Stimulated activated CD8-positive, alpha-beta memory T cell treated with anti-CD3 and anti-CD28 coated beads, Interleukin-7, amount 100 ng/mL, for 4 hours (primary cell): ENCODE results near the gene NIPAL4.

Experiments used
- DNase-seq, 2 donors: peaks; one replicate each; pipeline ENCODE4 v3.0.0-alpha.2; 2020; ENCODE audit warnings: low read depth in 2 of 2

Gene NIPAL4

DNA sequence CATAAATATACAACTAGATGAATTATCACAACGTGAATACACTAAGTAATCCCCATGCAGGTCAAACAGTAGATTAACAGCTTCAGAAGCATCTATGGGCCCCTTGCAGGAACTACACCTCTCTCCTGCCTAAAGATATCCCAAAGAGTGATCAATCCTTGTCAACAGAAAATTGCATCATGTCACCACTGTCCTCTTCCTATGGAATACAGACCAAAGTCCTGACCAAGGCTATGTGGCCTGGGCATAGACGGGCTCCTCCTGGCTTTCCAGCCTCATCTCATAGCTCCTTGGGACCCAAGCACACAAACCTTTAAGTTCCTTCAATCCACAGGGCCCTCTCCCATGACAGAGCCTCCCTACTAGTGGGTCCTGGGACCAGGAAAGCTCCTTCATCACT is 25.3 kb downstream of the NIPAL4 start:
- DNase-seq: no peak

DNA sequence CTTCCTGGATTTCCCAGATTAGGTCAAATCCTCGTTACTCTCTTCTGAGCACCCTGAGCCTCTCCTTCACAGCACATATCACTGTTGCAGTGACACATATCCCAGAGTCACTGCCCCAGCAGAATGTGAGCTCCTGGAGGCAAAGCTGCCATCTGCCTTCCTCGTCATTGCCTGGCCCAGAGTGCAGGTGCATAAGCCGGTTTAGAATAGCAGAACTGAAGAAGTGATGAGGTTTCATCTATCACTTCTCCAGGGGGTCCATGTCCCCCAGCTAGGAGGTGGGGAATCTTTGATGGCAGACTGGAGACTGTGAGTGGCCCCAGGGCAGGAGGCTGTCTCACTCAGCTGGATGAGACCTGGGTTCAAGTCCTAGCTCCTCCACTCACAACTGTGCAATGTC is 25.8 kb downstream of the NIPAL4 start:
- no peak for DNase-seq

DNA sequence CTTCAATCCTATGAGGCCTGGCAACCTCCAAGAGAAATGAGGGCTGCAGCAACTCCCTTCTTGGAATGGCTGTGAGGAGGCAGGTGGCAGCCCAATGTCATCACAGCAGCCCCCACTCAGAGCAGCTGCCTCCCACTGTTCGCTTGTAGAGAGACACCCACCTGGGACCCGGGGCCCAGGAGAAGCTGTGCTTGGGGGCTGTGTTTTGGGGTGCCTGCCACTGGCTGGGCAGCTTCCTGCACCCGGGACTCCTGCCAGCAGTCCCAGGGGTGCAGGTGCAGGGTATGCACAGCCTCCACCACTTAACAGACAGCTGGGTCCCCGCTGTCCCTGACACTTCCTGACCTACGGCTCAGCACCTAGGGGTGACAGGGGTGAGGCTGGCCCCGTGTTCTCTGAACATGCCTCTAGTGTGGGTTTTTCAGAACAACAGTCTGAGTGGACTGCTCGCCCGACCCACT is 26.2 kb downstream of the NIPAL4 start:
- DNase-seq: no peak

DNA sequence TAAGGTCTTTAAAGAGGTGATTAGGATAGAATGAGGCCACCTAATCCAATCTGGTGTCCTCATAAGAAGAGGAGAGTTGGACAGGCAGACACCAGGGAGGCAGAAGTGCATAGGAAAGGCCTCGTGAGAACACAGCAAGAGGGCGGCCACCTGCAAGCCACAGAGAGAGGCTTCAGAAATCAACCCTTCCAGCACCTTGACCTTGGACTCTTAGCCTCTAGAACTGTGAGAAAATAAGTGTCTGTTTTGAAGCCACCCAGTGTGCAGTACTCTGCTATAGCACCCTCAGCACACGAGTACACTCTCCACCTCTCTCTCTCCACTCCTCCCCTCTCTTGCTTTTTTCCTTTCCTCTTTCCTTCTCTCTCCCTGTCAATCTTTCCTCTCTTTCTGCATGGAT is 26.8 kb downstream of the NIPAL4 start:
- no peak for DNase-seq

DNA sequence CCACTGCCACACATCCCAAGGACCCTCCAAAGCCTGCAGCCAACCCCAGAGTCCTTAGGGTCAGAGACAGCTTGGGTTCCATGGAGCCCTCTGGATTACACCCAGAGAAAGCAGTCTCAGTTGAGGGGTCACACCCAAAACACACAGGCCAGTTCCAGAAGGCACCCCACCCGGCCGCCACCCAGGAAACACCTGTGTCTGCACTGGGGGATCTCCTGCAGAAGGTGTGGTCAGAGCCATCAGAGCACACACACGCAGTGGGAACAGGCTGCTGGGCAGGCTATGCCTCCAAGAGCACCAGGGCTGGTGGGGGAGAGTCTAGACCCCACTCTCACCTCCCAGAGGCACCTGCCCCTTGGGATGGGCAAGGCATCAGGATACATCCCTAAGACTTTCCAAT is 27.3 kb downstream of the NIPAL4 start:
- DNase-seq: no peak

DNA sequence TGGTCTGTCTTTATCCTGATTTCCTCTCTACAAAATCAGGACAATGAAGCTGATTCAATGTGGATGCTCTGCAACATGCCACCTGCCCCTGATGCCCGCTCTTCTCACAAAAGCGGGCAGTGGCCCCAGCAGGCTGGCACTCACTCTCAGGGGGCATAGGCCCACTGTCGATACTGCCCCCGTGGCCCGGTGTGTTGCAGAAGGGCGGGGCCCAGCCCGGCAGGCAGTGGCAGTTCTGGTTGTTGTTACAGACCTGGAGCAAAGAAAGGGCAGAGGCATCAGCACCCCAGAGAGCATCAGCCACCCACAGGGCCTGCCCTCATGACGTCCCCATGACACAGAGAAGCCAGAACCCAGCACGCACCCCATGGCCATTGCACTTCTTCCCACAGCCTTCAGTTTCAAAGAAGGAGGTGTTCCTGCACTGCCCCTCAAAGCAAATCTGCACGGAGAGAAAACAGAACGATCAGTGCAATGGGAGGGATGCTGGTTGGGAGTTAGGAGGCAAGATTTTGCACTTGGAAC is 31.5 kb downstream of the NIPAL4 start:
- DNase-seq: no peak

DNA sequence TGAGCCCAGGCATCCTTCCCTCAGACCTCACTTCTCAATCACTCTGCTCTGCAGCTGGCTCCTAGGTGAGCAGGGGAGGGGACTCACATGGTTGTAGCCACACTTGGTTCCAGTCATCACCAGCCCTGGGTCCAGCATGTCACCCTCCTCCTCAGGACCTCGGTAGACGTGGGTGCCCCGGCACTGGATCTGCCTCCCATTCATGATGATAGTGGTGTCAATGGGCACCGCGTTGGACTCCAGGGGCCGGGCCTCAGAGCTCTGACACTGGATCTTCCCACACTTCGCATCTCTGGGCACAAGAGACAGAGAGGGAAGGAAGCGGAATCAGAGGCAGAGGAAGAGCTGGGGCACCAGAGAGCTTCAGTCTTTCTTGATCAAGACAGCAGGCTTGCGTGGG is 32.9 kb downstream of the NIPAL4 start:
- no peak for DNase-seq

DNA sequence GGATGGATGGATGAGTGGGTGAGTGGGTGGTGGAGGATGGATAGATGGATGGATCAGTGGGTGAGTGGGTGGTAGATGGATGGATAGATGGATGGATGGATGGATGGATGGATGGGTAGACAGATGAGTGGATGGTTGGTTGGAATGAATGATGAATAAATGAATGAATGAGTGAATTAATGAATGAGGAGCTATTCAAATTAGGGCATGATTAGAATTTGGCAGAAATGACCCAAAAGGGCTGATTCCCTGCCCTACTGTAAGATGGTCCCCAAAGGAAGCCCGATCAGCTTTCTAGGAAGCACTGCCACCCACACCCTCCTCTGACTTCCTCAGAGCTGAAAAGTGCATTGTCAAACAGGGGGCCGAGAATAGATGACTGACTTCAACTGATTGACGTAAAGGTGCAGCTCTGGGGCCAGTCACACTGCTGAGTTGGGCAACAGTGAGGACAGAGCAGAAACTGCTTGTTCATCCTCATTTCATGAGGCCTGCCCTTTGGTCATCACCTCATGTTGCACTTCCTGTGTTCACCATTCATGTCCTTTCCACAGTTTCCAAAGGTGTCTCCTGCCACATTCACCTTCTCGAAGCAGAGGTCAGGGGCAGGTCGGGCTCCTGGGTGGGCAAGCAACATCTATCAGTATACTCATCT is 34.3 kb downstream of the NIPAL4 start:
- no peak for DNase-seq

DNA sequence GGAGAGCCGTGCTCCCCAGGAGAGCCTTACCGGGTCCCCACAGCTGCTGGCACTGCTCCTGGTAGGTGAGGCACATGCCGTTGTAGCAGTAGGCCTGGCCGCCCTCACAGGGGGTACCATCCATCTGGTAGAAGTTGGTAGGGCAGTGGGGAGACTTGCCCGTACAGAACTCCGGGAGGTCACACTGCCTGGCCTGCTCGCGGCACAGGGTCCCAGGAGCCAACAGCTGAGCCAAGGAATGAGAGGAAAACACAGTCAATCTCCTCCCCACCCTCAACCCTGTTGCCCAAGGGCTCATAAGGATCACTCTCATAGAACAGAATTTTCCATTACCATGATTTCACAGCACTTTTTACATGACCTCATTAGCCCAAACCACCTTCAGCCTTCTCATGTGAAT is 36.9 kb downstream of the NIPAL4 start:
- DNase-seq: no peak

DNA sequence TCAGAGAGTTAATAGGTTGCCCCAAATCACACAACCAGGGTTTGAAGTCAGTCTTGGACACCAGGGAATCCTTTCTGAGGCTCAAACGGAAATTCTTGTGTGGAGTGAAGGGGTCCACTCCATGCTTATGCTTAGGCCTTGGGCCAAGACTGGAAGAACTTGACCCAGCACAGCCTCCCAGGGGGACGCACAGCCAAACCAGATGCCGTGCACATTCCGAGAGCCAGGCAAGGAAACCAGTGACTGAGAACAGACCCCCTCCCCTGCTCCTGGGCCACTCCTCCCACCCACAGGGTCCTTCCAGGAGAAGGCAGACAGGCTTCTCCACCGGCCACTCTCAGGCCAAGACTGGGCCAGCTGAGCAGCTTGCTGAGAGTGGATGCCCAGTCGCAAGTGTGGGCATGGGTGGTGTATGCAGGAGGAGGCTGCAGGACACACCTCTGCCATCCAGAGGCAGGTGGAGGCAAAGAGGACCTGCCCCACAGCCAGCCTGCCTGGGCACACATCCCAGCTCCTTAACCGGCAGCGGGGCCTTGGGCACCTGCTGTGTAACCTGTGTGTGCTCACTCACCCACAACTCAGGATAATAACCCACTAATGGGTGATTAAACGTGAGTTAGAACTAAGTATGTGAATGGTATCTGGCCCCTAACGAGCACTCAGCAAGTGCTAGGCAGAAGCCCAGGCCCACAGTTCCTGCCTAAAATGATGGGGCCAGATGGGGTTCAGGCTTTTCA is 38.0 kb downstream of the NIPAL4 start:
- no peak for DNase-seq

DNA sequence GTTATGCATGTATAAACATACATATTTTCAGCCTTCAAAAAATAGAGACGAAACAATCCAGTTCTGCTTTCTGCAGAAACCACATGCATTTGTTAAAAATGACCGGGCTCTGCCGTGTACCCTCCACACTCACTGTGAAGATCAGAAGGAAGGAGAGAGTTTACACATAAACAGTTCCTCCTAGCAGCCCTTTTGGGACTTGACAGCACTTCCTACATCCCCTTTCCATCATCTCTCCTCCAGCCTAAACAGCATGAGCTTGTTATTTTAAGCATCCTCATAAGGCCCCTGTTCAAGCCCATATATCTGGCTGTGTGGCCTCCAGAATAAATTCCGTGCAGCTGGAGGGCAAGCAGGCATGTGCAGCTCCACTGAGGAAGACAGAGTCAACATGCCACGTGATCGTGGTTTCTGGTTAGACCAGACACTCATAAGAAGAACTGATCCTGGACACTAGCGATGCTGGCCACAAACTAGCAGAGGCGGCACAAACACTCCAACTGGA is 42.2 kb downstream of the NIPAL4 start:
- DNase-seq: no peak

DNA sequence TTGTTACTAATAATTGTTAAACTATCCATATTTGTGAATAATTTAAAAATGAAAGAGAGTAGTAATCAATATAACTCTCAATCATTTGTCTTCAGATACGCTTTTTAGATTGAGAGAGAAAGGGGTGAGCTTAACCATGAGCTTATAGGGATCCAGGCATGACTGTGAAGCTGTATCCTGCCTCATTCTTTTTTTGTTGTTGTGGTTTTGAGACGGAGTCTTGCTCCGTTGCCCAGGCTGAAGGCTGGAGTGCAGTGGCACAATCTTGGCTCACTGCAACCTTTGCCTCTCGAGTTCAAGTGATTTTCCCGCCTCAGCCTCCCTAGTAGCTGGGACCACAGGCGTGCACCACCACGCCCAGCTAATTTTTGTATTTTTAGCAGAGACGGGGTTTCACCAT is 44.0 kb downstream of the NIPAL4 start:
- no peak for DNase-seq

DNA sequence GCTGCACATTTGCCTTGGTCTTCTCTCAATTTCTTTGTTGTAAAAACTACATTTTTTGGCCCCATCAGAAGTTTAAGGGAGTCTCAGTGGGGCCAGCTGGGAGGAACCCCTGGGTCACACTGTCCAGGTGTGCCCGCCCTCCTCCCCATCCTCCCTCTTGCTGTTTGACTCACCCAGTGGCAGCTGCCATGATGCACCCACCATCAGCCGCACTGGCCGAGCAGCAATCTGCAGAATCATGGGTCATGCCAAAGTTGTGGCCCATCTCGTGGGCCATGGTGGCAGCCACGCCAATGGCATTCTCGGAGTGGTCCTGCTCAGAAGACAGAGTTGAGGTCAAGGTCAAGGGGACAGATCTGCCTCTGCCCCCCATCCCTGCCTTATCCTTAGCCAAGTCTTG is 45.5 kb downstream of the NIPAL4 start:
- no peak for DNase-seq

DNA sequence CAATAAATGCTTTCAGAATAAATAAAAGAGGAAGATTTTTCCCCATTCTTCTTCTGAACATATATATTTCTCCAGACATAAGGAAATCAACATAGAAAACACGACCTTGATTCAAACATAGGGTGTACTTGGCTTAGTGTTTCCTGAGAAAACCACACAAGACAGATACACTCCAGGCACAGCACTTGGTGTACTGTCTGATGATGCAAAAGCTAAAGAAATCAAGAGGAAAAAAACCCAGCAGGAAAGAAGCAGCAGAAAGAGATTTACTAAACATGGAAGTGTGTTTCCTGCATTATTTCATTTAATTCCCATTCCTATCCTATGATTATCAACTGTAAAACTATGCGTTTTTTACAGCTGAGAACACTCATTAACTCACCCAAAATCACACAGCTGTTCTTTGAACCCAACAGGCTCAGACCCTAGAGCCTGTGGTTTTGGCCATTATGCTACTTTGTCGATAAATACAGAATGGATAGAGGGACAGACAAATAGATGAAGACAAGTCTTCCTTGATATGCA is 46.1 kb downstream of the NIPAL4 start:
- no peak for DNase-seq

DNA sequence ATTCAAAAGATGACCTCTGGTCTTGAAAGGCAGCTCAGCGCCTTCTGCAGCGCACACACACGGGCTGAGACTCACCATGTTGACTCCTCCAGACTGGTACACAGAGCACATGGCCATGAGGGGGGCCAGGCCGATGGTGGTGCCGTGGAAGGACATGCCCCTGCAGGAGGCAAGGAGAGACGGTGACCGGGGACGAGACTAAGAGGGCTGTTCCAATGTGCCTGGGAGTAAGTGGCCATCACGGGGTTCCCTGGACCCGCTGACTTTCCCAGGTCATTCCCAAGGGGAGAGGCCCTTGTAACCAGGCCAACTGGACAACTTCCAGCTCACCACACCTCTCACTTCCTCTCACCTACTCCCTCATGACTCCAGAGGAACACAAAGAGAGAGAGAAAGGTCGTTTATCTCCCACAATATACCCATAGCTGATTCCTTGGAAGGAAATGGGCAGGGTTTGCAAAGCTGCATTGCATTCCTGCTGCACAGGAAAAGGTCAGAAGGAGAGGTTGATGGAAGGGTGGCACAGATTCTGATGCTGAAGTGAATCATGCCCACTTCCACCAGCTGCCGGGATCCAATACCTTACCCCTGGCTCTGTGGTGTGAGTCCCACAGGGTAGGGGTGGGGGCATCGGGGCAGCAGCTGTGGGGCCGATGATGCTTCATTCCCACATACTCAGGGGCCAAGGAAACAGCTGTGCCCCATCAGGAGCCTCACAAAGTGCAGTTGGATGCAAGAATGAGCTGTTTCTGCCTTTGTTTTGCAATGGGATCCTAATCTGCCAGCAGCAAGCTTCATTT is 47.2 kb downstream of the NIPAL4 start:
- DNase-seq: no peak

DNA sequence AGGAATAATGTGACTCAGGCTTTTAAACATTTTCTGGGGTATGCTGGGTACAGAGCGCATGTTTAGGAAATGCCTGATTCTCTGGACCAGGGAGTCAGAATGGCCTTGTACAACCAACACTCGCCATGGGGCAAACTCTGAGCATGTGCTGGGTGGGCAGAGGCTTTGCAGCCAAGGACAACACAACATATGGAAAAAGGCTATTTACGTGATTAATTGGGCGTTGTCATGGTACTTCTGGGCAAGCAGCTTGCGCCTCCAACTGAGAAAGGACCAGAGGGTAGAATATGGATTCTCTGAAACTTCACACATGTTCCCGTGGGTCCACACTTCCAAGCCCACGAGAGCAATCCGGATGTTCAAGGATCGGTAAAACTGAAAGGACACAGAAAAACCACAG is 49.1 kb downstream of the NIPAL4 start:
- DNase-seq: no peak

DNA sequence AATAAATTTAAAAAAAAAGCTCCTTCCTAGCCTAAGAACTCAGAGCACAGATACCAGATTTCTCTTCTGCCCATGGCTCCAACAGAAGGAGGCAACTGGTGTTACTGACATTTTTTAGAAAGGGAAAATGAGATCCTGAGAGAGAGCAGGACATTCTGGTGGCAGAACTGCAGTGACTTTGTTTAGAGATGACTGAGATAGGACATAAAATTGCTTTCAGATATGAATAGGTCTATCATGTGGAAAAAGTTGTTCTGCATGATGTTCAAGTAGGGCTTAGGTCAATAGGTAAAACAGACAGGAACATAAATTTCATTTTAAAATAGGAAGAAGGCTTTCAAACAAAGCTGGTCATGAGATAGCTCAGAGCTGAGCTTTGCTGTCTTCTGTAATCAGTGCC is 49.6 kb downstream of the NIPAL4 start:
- DNase-seq: no peak

DNA sequence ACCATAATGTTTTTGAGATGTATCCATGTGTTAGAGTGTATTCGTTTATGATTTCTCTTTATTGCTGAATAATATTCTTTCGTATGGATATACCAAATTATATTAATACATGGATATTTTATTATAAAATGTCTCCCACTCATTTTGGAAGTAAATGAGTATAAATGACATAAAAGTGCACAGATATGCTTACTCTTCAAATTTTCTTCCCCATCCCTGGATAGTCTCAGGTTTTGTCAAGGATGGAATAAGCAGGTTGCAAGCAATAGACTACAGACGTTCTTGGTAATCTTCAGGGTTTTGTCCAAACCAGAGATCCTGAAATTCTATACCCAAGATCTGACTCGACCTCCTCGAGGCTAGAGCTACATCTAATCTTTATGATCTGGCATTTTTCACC is 50.7 kb downstream of the NIPAL4 start:
- no peak for DNase-seq

DNA sequence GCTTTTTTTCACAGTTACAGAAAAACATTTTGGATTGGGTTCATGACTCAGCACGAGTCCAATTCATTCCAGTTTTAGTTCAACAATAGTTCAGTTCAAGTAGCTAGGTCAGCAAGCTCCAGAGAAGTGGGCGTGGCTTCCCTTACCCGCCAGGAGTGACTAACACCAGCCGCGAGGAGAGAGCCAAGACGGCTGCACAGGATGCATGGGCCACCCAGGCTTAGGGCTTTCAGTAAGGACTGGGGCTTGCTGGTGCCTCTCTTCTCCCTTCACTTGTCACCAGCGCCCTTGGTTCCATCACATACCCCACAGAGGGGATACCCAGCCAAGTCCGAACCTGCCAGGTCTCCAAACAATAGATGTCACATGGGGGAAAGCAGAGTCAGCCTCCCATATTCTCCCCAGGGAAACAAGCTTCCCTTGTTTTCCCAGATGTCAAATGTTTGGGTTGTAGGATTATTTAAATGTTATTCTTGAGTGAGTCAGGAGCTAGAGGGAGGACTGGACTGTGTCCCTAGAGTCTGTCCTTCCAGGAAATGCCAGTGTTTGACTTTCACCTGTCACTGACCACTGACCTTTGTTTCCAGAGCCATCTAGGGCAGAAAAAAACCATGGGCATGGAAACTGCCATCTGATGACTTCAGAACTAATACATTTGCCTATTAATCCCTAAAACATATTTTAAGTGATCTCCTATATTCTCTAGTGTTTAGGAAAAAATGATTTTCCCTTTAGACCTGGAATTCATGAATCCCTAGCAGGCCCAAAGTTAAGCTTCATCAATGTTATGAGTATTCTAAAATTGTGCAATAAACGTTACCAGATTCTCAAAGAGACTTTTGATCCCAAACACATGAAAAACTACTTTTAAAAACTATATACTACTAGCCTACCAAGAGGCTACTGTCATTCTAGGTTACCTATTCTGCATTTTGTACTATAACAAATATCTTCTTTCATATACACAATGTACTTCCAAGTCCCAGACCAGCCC is 51.9 kb downstream of the NIPAL4 start:
- DNase-seq: no peak

DNA sequence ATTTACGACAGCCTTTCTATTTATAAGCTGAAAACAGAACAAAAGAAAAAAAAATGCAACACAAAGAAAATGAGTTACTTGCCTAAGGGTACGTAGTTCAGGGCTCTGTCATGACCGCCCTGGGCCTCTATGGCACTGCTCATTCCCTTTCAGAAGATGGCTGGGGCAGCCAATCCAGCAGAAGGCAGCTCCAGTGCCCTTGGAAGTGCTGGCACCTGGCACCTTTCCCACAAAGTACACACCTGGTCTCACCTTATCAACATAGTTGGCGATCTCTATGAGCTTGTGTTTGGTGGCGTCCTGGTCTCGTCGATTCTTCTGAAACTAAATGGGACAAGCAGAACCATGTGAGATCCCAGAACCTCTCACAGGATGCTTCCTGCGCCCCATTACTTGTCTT is 53.2 kb downstream of the NIPAL4 start:
- DNase-seq: no peak

DNA sequence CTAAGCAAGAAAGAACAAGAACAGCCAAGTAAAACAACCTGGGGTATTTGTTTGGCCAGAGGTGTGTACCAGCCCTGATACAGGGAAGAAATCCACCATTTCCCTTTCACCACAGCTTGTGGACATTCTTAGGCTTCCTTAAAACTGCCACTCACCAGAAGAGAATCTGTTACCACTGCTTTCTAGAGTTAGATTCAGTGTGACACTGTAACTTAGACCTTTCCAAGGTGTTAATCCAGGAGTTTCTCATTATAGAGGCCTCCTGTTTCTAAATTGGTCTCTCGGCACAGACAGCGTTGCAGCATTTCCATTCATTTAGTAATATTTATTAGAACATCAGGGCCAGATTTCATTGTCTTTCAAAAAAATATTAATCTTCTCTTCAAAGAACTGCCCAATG is 55.0 kb downstream of the NIPAL4 start:
- no peak for DNase-seq
